T-helper 17 cell (primary cell): ENCODE results near the gene AUTS2. TPM values are rescaled to one million over a fixed set of nuclear protein-coding genes. Genes with fewer than 3 reads are reported as not detected.

Source experiments
- ATAC-seq: fragments of 150-1000 bp; cut with Tn5 transposase; 2 replicates; pipeline ENCODE4 v1.10.0; 2021; ENCODE audit warnings: mild to moderate bottlenecking, moderate library complexity
- DNase-seq, 3 donors: peaks; one replicate each; pipeline versions ENCODE4 v3.0.0 to v3.0.0-alpha.2; 2020 to 2021
- H3K9me3 ChIP-seq: one replicate; pipeline ENCODE4 v1.7.0; 2013; ENCODE audit warnings: low read length, mild to moderate bottlenecking; ENCODE audit not compliant: control insufficient read depth, poor library complexity, severe bottlenecking
- H3K27ac Mint-ChIP-seq: one replicate; pipeline ENCODE4 v1.8.0; 2022; ENCODE audit warnings: mild to moderate bottlenecking, moderate library complexity, mixed read lengths
- H3K27me3 Mint-ChIP-seq: one replicate; pipeline ENCODE4 v1.8.0; 2022; ENCODE audit warnings: mixed read lengths
- H3K36me3 Mint-ChIP-seq: one replicate; pipeline ENCODE4 v1.8.0; 2022; ENCODE audit warnings: low read depth, mixed read lengths
- H3K4me1 Mint-ChIP-seq: one replicate; pipeline ENCODE4 v1.8.0; 2022; ENCODE audit warnings: mild to moderate bottlenecking, mixed read lengths
- H3K4me3 Mint-ChIP-seq: one replicate; pipeline ENCODE4 v1.8.0; 2022; ENCODE audit warnings: mild to moderate bottlenecking, moderate library complexity, mixed read lengths
- total RNA-seq, 4 donors: library from RNA in 2 of 4; stranded (reverse) in 2 of 4; gene quantifications; one replicate each; pipeline ENCODE4 v1.2.3 and lab custom pipeline; 2022 to 2026

AUTS2 gene
- total RNA-seq, 2 donors from 2014 or later: 84.2 to 89.5 TPM

- Mint-ChIP-seq H3K27ac (no peak overlapping the region), H3K4me3 (no peak overlapping the region), H3K27me3 (no peaks in the 10 kb centered on the region), H3K4me1 (no peaks in the 10 kb centered on the region), H3K36me3 (peaks cover 2% of the 10 kb centered on the region)
- DNase-seq (no peak), ATAC-seq (no peak)
- peaks cover 2% of the 10 kb centered on the region for H3K9me3 ChIP-seq
These were observed 1021.4 kb downstream of the AUTS2 start for GRCh38 chr7:70619659-70620058.

DNA sequence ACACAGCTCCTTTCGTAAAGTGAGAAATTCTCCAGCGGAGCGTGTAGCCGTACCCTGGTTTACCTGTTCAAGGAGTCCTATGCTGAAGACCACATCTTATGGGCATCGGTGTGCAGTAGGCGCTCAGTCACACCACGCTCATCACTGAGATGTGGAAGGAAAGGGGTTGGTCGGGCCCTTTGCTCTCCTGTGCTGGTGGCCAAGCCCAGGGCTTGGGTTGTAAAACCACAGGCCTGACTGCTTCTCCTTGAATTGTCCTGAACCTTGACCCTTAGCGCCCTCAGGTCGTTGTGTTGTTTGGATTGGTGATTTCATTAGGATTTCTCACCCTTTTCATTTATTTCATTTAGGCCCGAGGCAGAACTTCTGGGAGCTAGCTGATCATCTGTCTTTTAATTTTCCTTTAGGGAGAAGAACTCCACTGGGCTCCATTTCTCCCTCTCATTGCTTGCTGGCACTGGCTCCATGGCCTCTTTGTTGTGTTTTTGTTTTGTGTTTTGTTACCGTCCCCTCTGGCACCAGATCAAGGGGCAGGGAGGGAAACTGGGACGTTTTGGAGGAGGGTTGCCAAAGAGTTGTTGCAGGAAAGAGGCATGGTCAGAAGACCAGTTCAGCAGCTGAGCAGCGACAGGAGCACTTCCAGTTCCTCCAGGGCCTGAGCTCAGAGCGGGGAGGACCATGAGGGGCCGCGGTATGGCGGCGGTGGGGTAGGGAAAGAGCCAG lies 1022.2 kb downstream of the AUTS2 start:
- Mint-ChIP-seq H3K4me3 (no peak overlapping the region), H3K27me3 (no peaks in the 10 kb centered on the region), H3K4me1 (no peaks in the 10 kb centered on the region), H3K36me3 (peaks cover 2% of the 10 kb centered on the region), H3K27ac (no peak overlapping the region)
- ATAC-seq (no peak), DNase-seq (no peak)
- peaks cover 2% of the 10 kb centered on the region for H3K9me3 ChIP-seq

- ATAC-seq: no peak
- Mint-ChIP-seq H3K4me1 (no peaks in the 10 kb centered on the region), H3K4me3 (no peak overlapping the region), H3K36me3 (no peaks in the 10 kb centered on the region), H3K27ac (no peak overlapping the region), H3K27me3 (no peaks in the 10 kb centered on the region)
- DNase-seq: no peak
- peaks cover 2% of the 10 kb centered on the region for H3K9me3 ChIP-seq
These were observed 1023.8 kb downstream of the AUTS2 start for GRCh38 chr7:70621954-70622600.

DNA sequence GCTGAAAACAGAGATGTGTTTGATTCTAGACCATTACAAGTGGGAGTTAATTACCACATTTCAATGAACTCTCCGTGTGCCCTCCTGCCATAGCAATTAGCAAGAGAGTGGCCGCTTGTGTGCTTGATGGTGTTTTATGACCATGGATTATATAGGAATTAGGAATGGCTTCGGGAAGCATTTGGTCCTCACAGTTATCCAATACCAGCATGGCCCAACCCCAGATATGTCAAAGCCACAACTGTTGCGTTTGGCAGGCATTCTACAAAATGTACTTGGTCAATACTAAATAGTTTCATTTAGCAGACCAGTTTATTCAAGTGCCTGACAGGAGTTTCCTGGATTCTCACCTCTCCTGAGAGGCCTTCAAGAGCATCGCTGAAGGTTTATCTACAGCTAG lies 1024.7 kb downstream of the AUTS2 start:
- Mint-ChIP-seq H3K4me3 (no peak overlapping the region), H3K36me3 (no peaks in the 10 kb centered on the region), H3K27ac (no peak overlapping the region), H3K4me1 (no peaks in the 10 kb centered on the region), H3K27me3 (no peaks in the 10 kb centered on the region)
- DNase-seq (no peak), ATAC-seq (no peak)
- peaks cover 2% of the 10 kb centered on the region for H3K9me3 ChIP-seq

DNA sequence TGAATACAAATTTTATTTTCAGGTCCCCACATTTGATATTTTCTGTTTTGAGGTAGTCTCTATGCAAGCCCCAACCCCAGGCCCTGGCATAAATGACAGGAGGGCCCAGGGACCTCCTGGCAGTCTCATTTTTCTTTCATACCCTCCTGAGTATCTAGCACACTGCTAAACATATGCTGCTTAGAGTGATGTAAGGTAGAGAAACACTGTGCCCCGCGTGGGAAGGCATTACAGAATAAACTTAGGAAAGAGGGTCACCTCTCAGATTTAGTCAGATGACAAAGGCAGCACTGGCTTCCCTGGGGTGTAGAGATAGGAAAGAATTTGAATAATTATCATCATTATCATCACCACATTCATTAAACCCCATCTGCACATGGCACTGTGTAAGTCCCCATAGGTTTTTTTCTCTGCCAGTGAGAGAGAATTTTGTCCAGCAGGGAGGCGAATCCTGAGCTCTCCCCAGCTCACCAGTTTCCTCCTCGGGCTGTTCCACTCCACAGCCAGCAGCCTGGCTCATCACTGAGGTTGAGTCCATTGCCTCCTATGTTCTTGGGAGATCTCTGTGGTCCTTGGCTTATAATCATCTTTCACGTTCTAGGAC lies 1026.3 kb downstream of the AUTS2 start:
- no peak for DNase-seq
- H3K9me3 ChIP-seq: peaks cover 2% of the 10 kb centered on the region
- no peak for ATAC-seq
- Mint-ChIP-seq H3K4me1 (no peaks in the 10 kb centered on the region), H3K36me3 (no peaks in the 10 kb centered on the region), H3K27me3 (no peaks in the 10 kb centered on the region), H3K27ac (no peak overlapping the region), H3K4me3 (no peak overlapping the region)

GRCh38 chr7:70627461-70627860 lies 1029.2 kb downstream of the AUTS2 start:
- DNase-seq (no peak), ATAC-seq (no peak)
- Mint-ChIP-seq H3K4me1 (no peaks in the 10 kb centered on the region), H3K4me3 (no peak overlapping the region), H3K27me3 (no peaks in the 10 kb centered on the region), H3K27ac (no peak overlapping the region), H3K36me3 (no peaks in the 10 kb centered on the region)
- H3K9me3 ChIP-seq: no peaks in the 10 kb centered on the region

GRCh38 chr7:70630440-70630817 lies 1032.2 kb downstream of the AUTS2 start:
- no peaks in the 10 kb centered on the region for H3K9me3 ChIP-seq
- Mint-ChIP-seq H3K4me1 (peaks cover 5% of the 10 kb centered on the region), H3K36me3 (no peaks in the 10 kb centered on the region), H3K4me3 (no peak overlapping the region), H3K27ac (peak overlapping the region; percentile 22), H3K27me3 (no peaks in the 10 kb centered on the region)
- ATAC-seq: no peak
- no peak for DNase-seq

DNA sequence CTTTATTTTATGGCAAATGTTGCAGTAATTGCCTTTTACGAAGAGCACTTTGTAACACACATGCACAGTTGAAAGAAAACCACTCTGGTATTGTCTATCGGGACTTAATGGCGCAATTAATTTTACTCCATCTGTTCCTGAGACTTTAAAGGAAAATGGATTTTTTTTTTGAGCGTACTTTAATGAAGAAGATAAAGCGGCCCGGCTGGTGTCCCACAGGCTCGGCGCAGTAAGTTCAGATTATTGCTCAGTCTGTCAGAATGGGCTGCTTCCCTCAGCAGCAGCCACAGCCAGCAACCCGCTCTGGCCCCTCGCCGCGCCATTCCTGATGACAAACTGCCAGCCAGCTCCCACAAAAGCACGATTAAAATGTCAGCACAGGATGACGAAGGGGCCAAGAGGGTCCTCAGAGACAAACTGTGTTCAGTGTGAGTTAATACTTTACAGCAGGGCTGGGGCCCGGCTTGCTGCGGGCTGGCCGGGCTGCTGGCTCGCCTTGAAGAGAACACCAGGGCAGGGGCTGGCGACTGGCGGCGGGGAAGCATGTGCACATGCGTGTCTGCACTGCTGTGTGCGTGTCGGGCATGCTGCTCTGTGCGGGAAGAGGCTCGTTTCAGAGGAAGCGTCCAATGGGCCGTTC lies 1032.7 kb downstream of the AUTS2 start:
- Mint-ChIP-seq H3K27ac (no peak overlapping the region), H3K4me3 (no peak overlapping the region), H3K36me3 (no peaks in the 10 kb centered on the region), H3K27me3 (no peaks in the 10 kb centered on the region), H3K4me1 (peaks cover 5% of the 10 kb centered on the region)
- ATAC-seq (no peak), DNase-seq (no peak)
- no peaks in the 10 kb centered on the region for H3K9me3 ChIP-seq

DNA sequence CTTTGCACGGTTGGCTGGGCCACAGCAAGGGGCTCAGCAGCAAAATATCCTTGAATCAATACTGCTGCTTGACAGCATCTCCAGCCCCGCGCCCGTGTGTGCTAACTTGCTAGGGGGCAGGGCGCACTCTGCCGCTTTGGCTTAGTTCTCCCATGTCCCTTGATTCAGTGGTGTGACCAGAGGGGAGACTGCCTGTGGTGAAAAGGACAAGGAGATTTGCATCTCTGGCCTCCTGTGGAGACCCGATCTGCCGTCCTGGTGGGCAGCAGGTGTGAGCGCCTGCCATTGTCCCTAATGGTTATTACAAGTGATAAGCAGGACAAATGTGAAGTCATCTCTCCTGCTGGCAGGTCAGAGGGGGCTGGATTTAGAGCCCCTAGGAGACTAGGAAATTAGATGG lies 1033.4 kb downstream of the AUTS2 start:
- no peaks in the 10 kb centered on the region for H3K36me3 Mint-ChIP-seq
- DNase-seq (no peak), ATAC-seq (no peak)
- H3K27me3 Mint-ChIP-seq: no peaks in the 10 kb centered on the region
- H3K4me1 Mint-ChIP-seq: peaks cover 5% of the 10 kb centered on the region
- H3K9me3 ChIP-seq: no peaks in the 10 kb centered on the region
- no peak overlapping the region for H3K27ac Mint-ChIP-seq
- H3K4me3 Mint-ChIP-seq: no peak overlapping the region

GRCh38 chr7:70632400-70632799 lies 1034.1 kb downstream of the AUTS2 start:
- Mint-ChIP-seq H3K27me3 (no peaks in the 10 kb centered on the region), H3K4me1 (peaks cover 7% of the 10 kb centered on the region), H3K4me3 (no peak overlapping the region), H3K36me3 (no peaks in the 10 kb centered on the region), H3K27ac (no peak overlapping the region)
- ATAC-seq: no peak
- no peak for DNase-seq
- no peaks in the 10 kb centered on the region for H3K9me3 ChIP-seq

GRCh38 chr7:70634071-70634470 lies 1035.8 kb downstream of the AUTS2 start:
- Mint-ChIP-seq H3K27ac (no peak overlapping the region), H3K36me3 (no peaks in the 10 kb centered on the region), H3K27me3 (no peaks in the 10 kb centered on the region), H3K4me1 (peaks cover 9% of the 10 kb centered on the region), H3K4me3 (no peak overlapping the region)
- no peak for DNase-seq
- no peaks in the 10 kb centered on the region for H3K9me3 ChIP-seq
- no peak for ATAC-seq

GRCh38 chr7:70634610-70635068 lies 1036.4 kb downstream of the AUTS2 start:
- DNase-seq (no peak), ATAC-seq (no peak)
- H3K27ac Mint-ChIP-seq: no peak overlapping the region
- no peak overlapping the region for H3K4me3 Mint-ChIP-seq
- H3K27me3 Mint-ChIP-seq: no peaks in the 10 kb centered on the region
- H3K36me3 Mint-ChIP-seq: no peaks in the 10 kb centered on the region
- H3K9me3 ChIP-seq: no peaks in the 10 kb centered on the region
- peaks cover 9% of the 10 kb centered on the region for H3K4me1 Mint-ChIP-seq

DNA sequence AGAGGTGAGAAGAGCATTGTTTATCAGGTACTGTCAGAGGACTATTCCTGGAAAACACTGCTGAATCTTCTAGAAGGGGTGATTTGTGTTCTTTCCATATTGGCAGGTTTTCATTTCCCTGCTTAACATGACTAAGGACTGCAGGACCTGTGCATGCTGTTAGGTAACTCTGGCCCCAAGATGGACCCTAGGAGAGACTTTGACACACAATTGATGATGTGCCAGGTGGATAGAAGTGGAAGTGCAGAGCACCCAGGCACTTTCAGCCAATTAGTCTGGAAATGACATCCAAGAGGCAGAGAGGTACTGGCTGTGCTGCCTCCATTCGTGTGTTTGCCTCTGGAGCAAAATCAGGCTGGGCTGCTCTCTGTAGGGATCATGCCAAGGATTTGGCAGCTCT lies 1037.4 kb downstream of the AUTS2 start:
- Mint-ChIP-seq H3K27me3 (no peaks in the 10 kb centered on the region), H3K36me3 (no peaks in the 10 kb centered on the region), H3K27ac (no peak overlapping the region), H3K4me1 (peaks cover 9% of the 10 kb centered on the region), H3K4me3 (no peak overlapping the region)
- ATAC-seq: no peak
- H3K9me3 ChIP-seq: no peaks in the 10 kb centered on the region
- no peak for DNase-seq
